ENCODE data around the gene MPHOSPH8. TPM values are rescaled to one million over a fixed set of nuclear protein-coding genes. Genes with fewer than 3 reads are reported as not detected.

MPHOSPH8 gene
- total RNA-seq, 2 donors from 2014 or later, result 18.1 to 24.0 TPM

GRCh38 chr13:19661126-19661525 is 27.7 kb downstream of the MPHOSPH8 start:
- WGBS, 2 experiments (ENCODE audit: insufficient coverage in 1 of 2, insufficient read length in 1 of 2), result 85% methylated on average over 1 of the region's 2 CpGs; no CpG with 5 or more reads in 1 of the 2 experiments
- Mint-ChIP-seq H3K4me3 (no peak overlapping the region), H3K4me1 (no peaks in the 10 kb centered on the region), H3K36me3 (ENCODE audit: low read depth) (peaks cover 53% of the 10 kb centered on the region), H3K27ac (no peak overlapping the region), H3K27me3 (ENCODE audit: insufficient read depth) (no peaks in the 10 kb centered on the region), H3K9me3 (no peaks in the 10 kb centered on the region)
- no peak for TF ChIP-seq CTCF (conservative IDR thresholded peaks at IDR 0.05)
- Histone ChIP-seq H3K36me3 (ENCODE audit: control insufficient read depth, insufficient read depth, low read length) (peaks cover 33% of the 10 kb centered on the region), H3K4me1 (ENCODE audit: control insufficient read depth, insufficient read depth, low read length) (no peaks in the 10 kb centered on the region), H3K27me3 (ENCODE audit: control insufficient read depth, insufficient read depth, low read length, poor library complexity, severe bottlenecking) (no peaks in the 10 kb centered on the region), H3K9ac (ENCODE audit: extremely low read depth, low read length, poor library complexity, severe bottlenecking) (no peak overlapping the region), H3K4me3 (ENCODE audit: low read length) (no peak overlapping the region), H3K27ac (ENCODE audit: low read depth, low read length) (no peak overlapping the region), H3K9me3 (ENCODE audit: control insufficient read depth, low read length) (no peaks in the 10 kb centered on the region)
- no peak for DNase-seq

GRCh38 chr13:19661561-19661960 is 28.1 kb downstream of the MPHOSPH8 start:
- Histone ChIP-seq H3K4me3 (ENCODE audit: low read length) (no peak overlapping the region), H3K9ac (ENCODE audit: extremely low read depth, low read length, poor library complexity, severe bottlenecking) (no peak overlapping the region), H3K27me3 (ENCODE audit: control insufficient read depth, insufficient read depth, low read length, poor library complexity, severe bottlenecking) (no peaks in the 10 kb centered on the region), H3K36me3 (ENCODE audit: control insufficient read depth, insufficient read depth, low read length) (peaks cover 37% of the 10 kb centered on the region), H3K9me3 (ENCODE audit: control insufficient read depth, low read length) (no peaks in the 10 kb centered on the region), H3K4me1 (ENCODE audit: control insufficient read depth, insufficient read depth, low read length) (no peaks in the 10 kb centered on the region), H3K27ac (ENCODE audit: low read depth, low read length) (no peak overlapping the region)
- DNase-seq, result no peak
- Mint-ChIP-seq H3K9me3 (no peaks in the 10 kb centered on the region), H3K27ac (no peak overlapping the region), H3K36me3 (ENCODE audit: low read depth) (peaks cover 55% of the 10 kb centered on the region), H3K4me1 (no peaks in the 10 kb centered on the region), H3K4me3 (no peak overlapping the region), H3K27me3 (ENCODE audit: insufficient read depth) (no peaks in the 10 kb centered on the region)
- WGBS, 2 experiments (ENCODE audit: insufficient coverage in 1 of 2, insufficient read length in 1 of 2), result 92 to 96% methylated on average over 14 to 15 of the region's 15 CpGs
- TF ChIP-seq CTCF (conservative IDR thresholded peaks at IDR 0.05), result no peak

- WGBS, 2 experiments (ENCODE audit: insufficient coverage in 1 of 2, insufficient read length in 1 of 2), result 81 to 87% methylated on average over 6 to 13 of the region's 13 CpGs
- Mint-ChIP-seq H3K4me3 (no peak overlapping the region), H3K4me1 (no peaks in the 10 kb centered on the region), H3K9me3 (no peaks in the 10 kb centered on the region), H3K36me3 (ENCODE audit: low read depth) (peaks cover 66% of the 10 kb centered on the region), H3K27ac (no peak overlapping the region), H3K27me3 (ENCODE audit: insufficient read depth) (no peaks in the 10 kb centered on the region)
- no peak for TF ChIP-seq CTCF (conservative IDR thresholded peaks at IDR 0.05)
- H3K9me3 ChIP-seq (ENCODE audit: control insufficient read depth, low read length), result no peaks in the 10 kb centered on the region
- H3K27ac ChIP-seq (ENCODE audit: low read depth, low read length), result no peak overlapping the region
- no peak overlapping the region for H3K4me3 ChIP-seq (ENCODE audit: low read length)
- no peak overlapping the region for H3K9ac ChIP-seq (ENCODE audit: extremely low read depth, low read length, poor library complexity, severe bottlenecking)
- no peaks in the 10 kb centered on the region for H3K27me3 ChIP-seq (ENCODE audit: control insufficient read depth, insufficient read depth, low read length, poor library complexity, severe bottlenecking)
- H3K4me1 ChIP-seq (ENCODE audit: control insufficient read depth, insufficient read depth, low read length), result no peaks in the 10 kb centered on the region
- peaks cover 49% of the 10 kb centered on the region for H3K36me3 ChIP-seq (ENCODE audit: control insufficient read depth, insufficient read depth, low read length)
- no peak for DNase-seq
These were observed 30.0 kb downstream of the MPHOSPH8 start for GRCh38 chr13:19663416-19663979.

Measured in endodermal cell (in vitro differentiated cells).